Caco-2 (cell line): ENCODE data around the gene D2HGDH. TPM values are rescaled to one million over a fixed set of nuclear protein-coding genes. Genes with fewer than 3 reads are reported as not detected.

ENCODE experiments used
- BruUV-seq: library from RNA; stranded (reverse); fragments of 400-500 nt; replicated peaks from 2 replicates; lab custom pipeline; 2021; lab: Mats Ljungman, UMichigan
- CTCF ChIA-PET: fragments of 300-600 bp; sonication (Branson Sonifier 250); formaldehyde crosslinking; loops from one replicate; lab custom pipeline; 2022; ENCODE audit warnings: antibody characterized with exemption; lab: Charles Lee
- POLR2A ChIA-PET: fragments of 300-600 bp; sonication (Branson Sonifier 250); formaldehyde crosslinking; loops from one replicate; lab custom pipeline; 2022; ENCODE audit warnings: antibody characterized with exemption; lab: Charles Lee
- DNase-seq, 2 experiments: peaks; one replicate each; pipeline versions ENCODE4 v3.0.0 to v3.0.0-alpha.2; 2020 to 2022
- H3K27me3 ChIP-seq: replicated peaks from 2 replicates; pipeline ENCODE4 v1.6.0; 2011; ENCODE audit warnings: low read length; ENCODE audit not compliant: control insufficient read depth, insufficient read depth
- H3K36me3 ChIP-seq: 2 replicates; pipeline ENCODE4 v1.5.1; 2011; ENCODE audit warnings: low read length; ENCODE audit not compliant: control insufficient read depth, insufficient read depth
- H3K4me1 ChIP-seq: fragments of 250-450 bp; sonication (Bioruptor Pico); 2 replicates; pipeline ENCODE4 v1.5.1; 2020; ENCODE audit warnings: mild to moderate bottlenecking
- H3K4me3 ChIP-seq: 2 replicates; pipeline ENCODE4 v1.5.1; 2011; ENCODE audit warnings: low read depth, mild to moderate bottlenecking, control low read depth, low read length
- H3K9me3 ChIP-seq: fragments of 250-450 bp; sonication (Bioruptor Pico); 2 replicates; pipeline ENCODE4 v1.5.1; 2020; ENCODE audit warnings: mild to moderate bottlenecking, moderate library complexity
- H3K27ac Mint-ChIP-seq: one replicate; pipeline ENCODE4 v1.8.0; 2022; ENCODE audit warnings: mixed read lengths; ENCODE audit not compliant: unreplicated experiment
- H3K27me3 Mint-ChIP-seq: one replicate; pipeline ENCODE4 v1.8.0; 2022; ENCODE audit warnings: mixed read lengths; ENCODE audit not compliant: insufficient read depth, unreplicated experiment
- H3K36me3 Mint-ChIP-seq: one replicate; pipeline ENCODE4 v1.8.0; 2022; ENCODE audit warnings: mild to moderate bottlenecking, mixed read lengths; ENCODE audit not compliant: insufficient read depth, unreplicated experiment
- H3K4me1 Mint-ChIP-seq: one replicate; pipeline ENCODE4 v1.8.0; 2022; ENCODE audit warnings: low read depth, mixed read lengths; ENCODE audit not compliant: unreplicated experiment
- H3K4me3 Mint-ChIP-seq: one replicate; pipeline ENCODE4 v1.8.0; 2022; ENCODE audit warnings: mild to moderate bottlenecking, moderate library complexity, mixed read lengths; ENCODE audit not compliant: unreplicated experiment
- H3K9me3 Mint-ChIP-seq: one replicate; pipeline ENCODE4 v1.8.0; 2022; ENCODE audit warnings: mixed read lengths; ENCODE audit not compliant: unreplicated experiment
- intact Hi-C: fragments of 100-400 bp; cut with micrococcal nuclease; formaldehyde crosslinking; loops from one replicate; pipeline ENCODE4 v1.10.0; 2022; ENCODE audit not compliant: unreplicated experiment
- total RNA-seq: library from RNA; stranded (reverse); gene quantifications from 2 replicates; pipeline ENCODE4 v1.2.3, GENCODE V29; 2022
- TF ChIP-seq, protein P1 (sequence below), 2 experiments: fragments of 200-600 bp in 1 of 2; IDR thresholded peaks; 1 replicate in 1 of 2; 2 replicates in 1 of 2; pipeline versions ENCODE4 v1.5.1 to v1.8.0; 2011 to 2022; ENCODE audit warnings: antibody characterized with exemption in 1 of 2, control low read depth in 1 of 2, inconsistent platforms in 1 of 2, low read depth in 1 of 2, low read length in 1 of 2, mild to moderate bottlenecking in 1 of 2, moderate library complexity in 1 of 2; ENCODE audit not compliant: insufficient read depth in 1 of 2, severe bottlenecking in 1 of 2, unreplicated experiment in 1 of 2

The D2HGDH gene
- total RNA-seq, 1 experiment from 2014 or later: 35.4 TPM

GRCh38 chr2:241814393-241814642 is 79.9 kb downstream of the D2HGDH start:
- no peaks in the 10 kb centered on the region for H3K27me3 Mint-ChIP-seq
- intact Hi-C loops: no loop called here
- no peaks in the 10 kb centered on the region for H3K27me3 ChIP-seq
- TF ChIP-seq, protein P1, sequence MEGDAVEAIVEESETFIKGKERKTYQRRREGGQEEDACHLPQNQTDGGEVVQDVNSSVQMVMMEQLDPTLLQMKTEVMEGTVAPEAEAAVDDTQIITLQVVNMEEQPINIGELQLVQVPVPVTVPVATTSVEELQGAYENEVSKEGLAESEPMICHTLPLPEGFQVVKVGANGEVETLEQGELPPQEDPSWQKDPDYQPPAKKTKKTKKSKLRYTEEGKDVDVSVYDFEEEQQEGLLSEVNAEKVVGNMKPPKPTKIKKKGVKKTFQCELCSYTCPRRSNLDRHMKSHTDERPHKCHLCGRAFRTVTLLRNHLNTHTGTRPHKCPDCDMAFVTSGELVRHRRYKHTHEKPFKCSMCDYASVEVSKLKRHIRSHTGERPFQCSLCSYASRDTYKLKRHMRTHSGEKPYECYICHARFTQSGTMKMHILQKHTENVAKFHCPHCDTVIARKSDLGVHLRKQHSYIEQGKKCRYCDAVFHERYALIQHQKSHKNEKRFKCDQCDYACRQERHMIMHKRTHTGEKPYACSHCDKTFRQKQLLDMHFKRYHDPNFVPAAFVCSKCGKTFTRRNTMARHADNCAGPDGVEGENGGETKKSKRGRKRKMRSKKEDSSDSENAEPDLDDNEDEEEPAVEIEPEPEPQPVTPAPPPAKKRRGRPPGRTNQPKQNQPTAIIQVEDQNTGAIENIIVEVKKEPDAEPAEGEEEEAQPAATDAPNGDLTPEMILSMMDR (IDR thresholded peaks at IDR 0.05; ENCODE audit: insufficient read depth in 1 of 2, low read depth in 1 of 2, low read length in 1 of 2, severe bottlenecking in 1 of 2, unreplicated experiment in 1 of 2): no peak
- H3K4me1 Mint-ChIP-seq: no peaks in the 10 kb centered on the region
- H3K4me3 Mint-ChIP-seq: no peak overlapping the region
- H3K36me3 Mint-ChIP-seq: peaks cover 5% of the 10 kb centered on the region
- no TSS peak for BruUV-seq
- H3K9me3 Mint-ChIP-seq: no peaks in the 10 kb centered on the region
- H3K27ac Mint-ChIP-seq: no peak overlapping the region
- H3K4me1 ChIP-seq: no peaks in the 10 kb centered on the region
- no peak overlapping the region for H3K4me3 ChIP-seq
- POLR2A ChIA-PET: no interaction called here
- no peak for DNase-seq
- H3K9me3 ChIP-seq: no peaks in the 10 kb centered on the region
- no peaks in the 10 kb centered on the region for H3K36me3 ChIP-seq
- CTCF ChIA-PET: no interaction called here

- H3K36me3 Mint-ChIP-seq: peaks cover 5% of the 10 kb centered on the region
- H3K27me3 Mint-ChIP-seq: no peaks in the 10 kb centered on the region
- no peak for DNase-seq
- no peaks in the 10 kb centered on the region for H3K9me3 Mint-ChIP-seq
- CTCF ChIA-PET: no interaction called here
- H3K4me1 Mint-ChIP-seq: no peaks in the 10 kb centered on the region
- BruUV-seq: no TSS peak
- intact Hi-C loops: no loop called here
- Histone ChIP-seq H3K4me3 (no peak overlapping the region), H3K36me3 (no peaks in the 10 kb centered on the region), H3K27me3 (no peaks in the 10 kb centered on the region), H3K4me1 (no peaks in the 10 kb centered on the region), H3K9me3 (no peaks in the 10 kb centered on the region)
- no peak overlapping the region for H3K27ac Mint-ChIP-seq
- POLR2A ChIA-PET: interaction anchor here (0.7 kb wide), 1 partner anchor 54 kb away, joined by 3 read pairs; no protein-coding TSS in a partner anchor
- H3K4me3 Mint-ChIP-seq: no peak overlapping the region
- TF ChIP-seq, protein P1 (IDR thresholded peaks at IDR 0.05; ENCODE audit: insufficient read depth in 1 of 2, low read depth in 1 of 2, low read length in 1 of 2, severe bottlenecking in 1 of 2, unreplicated experiment in 1 of 2): no peak
Observed at GRCh38 chr2:241814643-241815476, 80.4 kb downstream of the D2HGDH start.

- ChIA-PET POLR2A (interaction anchor here (0.7 kb wide), 1 partner anchor 53 kb away, joined by 3 read pairs; no protein-coding TSS in a partner anchor), CTCF (no interaction called here)
- no TSS peak for BruUV-seq
- Histone ChIP-seq H3K27me3 (no peaks in the 10 kb centered on the region), H3K9me3 (no peaks in the 10 kb centered on the region), H3K36me3 (no peaks in the 10 kb centered on the region), H3K4me3 (no peak overlapping the region), H3K4me1 (no peaks in the 10 kb centered on the region)
- TF ChIP-seq, protein P1 (IDR thresholded peaks at IDR 0.05; ENCODE audit: insufficient read depth in 1 of 2, low read depth in 1 of 2, low read length in 1 of 2, severe bottlenecking in 1 of 2, unreplicated experiment in 1 of 2): no peak
- H3K27ac Mint-ChIP-seq: no peak overlapping the region
- H3K27me3 Mint-ChIP-seq: no peaks in the 10 kb centered on the region
- H3K4me3 Mint-ChIP-seq: no peak overlapping the region
- peaks cover 5% of the 10 kb centered on the region for H3K36me3 Mint-ChIP-seq
- H3K9me3 Mint-ChIP-seq: no peaks in the 10 kb centered on the region
- H3K4me1 Mint-ChIP-seq: no peaks in the 10 kb centered on the region
- no peak for DNase-seq
- intact Hi-C loops: no loop called here
Observed at GRCh38 chr2:241815477-241816430, 81.3 kb downstream of the D2HGDH start.
